Naive thymus-derived CD4-positive, alpha-beta T cell (primary cell): ENCODE data around the gene IFNA4. TPM values are rescaled to one million over a fixed set of nuclear protein-coding genes. Genes with fewer than 3 reads are reported as not detected.
A peak's percentile ranks its signal among the peaks of the same experiment; 100 is the strongest.
"Not testable (repeated sequence)": the region's sequence is repeated elsewhere in the genome, so short reads cannot be mapped to it uniquely, and the experiment has no call there.

Experiments used
- ATAC-seq: fragments of 150-1000 bp; cut with Tn5 transposase; 2 replicates; pipeline ENCODE4 v1.10.0; 2021; ENCODE audit warnings: mild to moderate bottlenecking, moderate library complexity
- CTCF ChIA-PET: fragments of 350-600 bp; sonication (Branson Sonifier 250); formaldehyde crosslinking; loops from one replicate; lab custom pipeline; 2021; ENCODE audit warnings: antibody characterized with exemption; lab: Charles Lee
- POLR2A ChIA-PET: fragments of 350-600 bp; sonication (Branson Sonifier 250); formaldehyde crosslinking; loops from one replicate; lab custom pipeline; 2021; ENCODE audit warnings: antibody characterized with exemption, inconsistent platforms; lab: Charles Lee
- DNase-seq, 9 donors: peaks; one replicate each; pipeline versions ENCODE4 v3.0.0 to v3.0.0-alpha.2; 2020 to 2022; ENCODE audit warnings: mixed read lengths in 1 of 9
- H3K27ac ChIP-seq: one replicate; pipeline ENCODE4 v1.7.0; 2013; ENCODE audit warnings: mild to moderate bottlenecking, low read depth, low read length, moderate library complexity
- H3K27me3 ChIP-seq, 2 donors: one replicate each; pipeline ENCODE4 v1.7.0; 2013; ENCODE audit warnings: low read length in 2 of 2, mild to moderate bottlenecking in 2 of 2, moderate library complexity in 2 of 2; ENCODE audit not compliant: control insufficient read depth in 2 of 2, insufficient read depth in 2 of 2
- H3K36me3 ChIP-seq, 3 experiments: 1 replicate in 2 of 3; 2 replicates in 1 of 3; pipeline ENCODE4 v1.7.0; 2013; ENCODE audit warnings: low read length in 3 of 3, mild to moderate bottlenecking in 3 of 3, moderate library complexity in 1 of 3; ENCODE audit not compliant: insufficient read depth in 3 of 3, control insufficient read depth in 2 of 3
- H3K4me1 ChIP-seq, 2 donors: one replicate each; pipeline ENCODE4 v1.7.0; 2013; ENCODE audit warnings: low read length in 2 of 2, mild to moderate bottlenecking in 2 of 2, moderate library complexity in 1 of 2; ENCODE audit not compliant: control insufficient read depth in 2 of 2, insufficient read depth in 2 of 2
- H3K4me3 ChIP-seq: 2 replicates; pipeline ENCODE4 v1.7.0; 2013; ENCODE audit warnings: mild to moderate bottlenecking, low read length
- H3K9me3 ChIP-seq, 3 experiments: 1 replicate in 2 of 3; 2 replicates in 1 of 3; pipeline ENCODE4 v1.7.0; 2013; ENCODE audit warnings: low read length in 3 of 3; ENCODE audit not compliant: control insufficient read depth in 2 of 3
- H3K27ac Mint-ChIP-seq, 9 donors: one replicate each; pipeline ENCODE4 v1.8.0; 2020 to 2022; ENCODE audit warnings: mixed read lengths in 9 of 9, mild to moderate bottlenecking in 8 of 9, moderate library complexity in 5 of 9, inconsistent platforms in 2 of 9
- H3K27me3 Mint-ChIP-seq, 5 donors: one replicate each; pipeline ENCODE4 v1.8.0; 2021 to 2022; ENCODE audit warnings: mixed read lengths in 5 of 5, mild to moderate bottlenecking in 1 of 5
- H3K36me3 Mint-ChIP-seq, 5 donors: one replicate each; pipeline ENCODE4 v1.8.0; 2020 to 2022; ENCODE audit warnings: mixed read lengths in 5 of 5, mild to moderate bottlenecking in 3 of 5, inconsistent platforms in 1 of 5
- H3K4me1 Mint-ChIP-seq, 7 donors: one replicate each; pipeline ENCODE4 v1.8.0; 2020 to 2022; ENCODE audit warnings: mixed read lengths in 7 of 7, mild to moderate bottlenecking in 3 of 7, inconsistent platforms in 1 of 7
- H3K4me3 Mint-ChIP-seq, 10 donors: one replicate each; pipeline ENCODE4 v1.8.0; 2020 to 2022; ENCODE audit warnings: mild to moderate bottlenecking in 10 of 10, mixed read lengths in 10 of 10, moderate library complexity in 6 of 10, inconsistent platforms in 2 of 10
- H3K9me3 Mint-ChIP-seq, 11 donors: one replicate each; pipeline ENCODE4 v1.8.0; 2020 to 2022; ENCODE audit warnings: mixed read lengths in 11 of 11, mild to moderate bottlenecking in 4 of 11, inconsistent platforms in 1 of 11, moderate library complexity in 1 of 11
- intact Hi-C, 2 donors: fragments of 100-400 bp; cut with micrococcal nuclease; formaldehyde crosslinking; loops; one replicate each; pipeline ENCODE4 v1.15.1; 2023
- polyA plus RNA-seq, 2 donors: library from polyadenylated mRNA; unstranded; fragments of 300-500 nt; fragmentation: Illumina TruSeq; gene quantifications; one replicate each; pipeline ENCODE4 v1.2.3, GENCODE V29; 2021
- total RNA-seq, 6 experiments: library from RNA in 5 of 6; stranded (reverse) in 5 of 6; gene quantifications; 1 replicate in 5 of 6; 2 replicates in 1 of 6; pipeline ENCODE4 v1.2.3 and lab custom pipeline; 2021 to 2026

The IFNA4 gene
- total and polyA plus RNA-seq, 7 experiments from 2014 or later = not detected

GRCh38 chr9:21217211-21217610 lies 29.8 kb upstream of the IFNA4 start, which contains the start of gene IFNA16:
Gene IFNA16 (minus strand): TSS chr9:21217311. CDS start chr9:21217305, 6 bp downstream.
- H3K4me3 Mint-ChIP-seq, H3K4me1 Mint-ChIP-seq, intact Hi-C loops, H3K4me3 ChIP-seq, H3K27ac ChIP-seq, H3K9me3 Mint-ChIP-seq, H3K36me3 Mint-ChIP-seq, H3K36me3 ChIP-seq, ATAC-seq, H3K27ac Mint-ChIP-seq, CTCF ChIA-PET, H3K27me3 ChIP-seq, POLR2A ChIA-PET, H3K4me1 ChIP-seq, H3K9me3 ChIP-seq, DNase-seq: not testable (repeated sequence)
- H3K27me3 Mint-ChIP-seq = peaks cover 33 to 60% (median 45%) of the 10 kb centered on the region in 5 donors

DNA sequence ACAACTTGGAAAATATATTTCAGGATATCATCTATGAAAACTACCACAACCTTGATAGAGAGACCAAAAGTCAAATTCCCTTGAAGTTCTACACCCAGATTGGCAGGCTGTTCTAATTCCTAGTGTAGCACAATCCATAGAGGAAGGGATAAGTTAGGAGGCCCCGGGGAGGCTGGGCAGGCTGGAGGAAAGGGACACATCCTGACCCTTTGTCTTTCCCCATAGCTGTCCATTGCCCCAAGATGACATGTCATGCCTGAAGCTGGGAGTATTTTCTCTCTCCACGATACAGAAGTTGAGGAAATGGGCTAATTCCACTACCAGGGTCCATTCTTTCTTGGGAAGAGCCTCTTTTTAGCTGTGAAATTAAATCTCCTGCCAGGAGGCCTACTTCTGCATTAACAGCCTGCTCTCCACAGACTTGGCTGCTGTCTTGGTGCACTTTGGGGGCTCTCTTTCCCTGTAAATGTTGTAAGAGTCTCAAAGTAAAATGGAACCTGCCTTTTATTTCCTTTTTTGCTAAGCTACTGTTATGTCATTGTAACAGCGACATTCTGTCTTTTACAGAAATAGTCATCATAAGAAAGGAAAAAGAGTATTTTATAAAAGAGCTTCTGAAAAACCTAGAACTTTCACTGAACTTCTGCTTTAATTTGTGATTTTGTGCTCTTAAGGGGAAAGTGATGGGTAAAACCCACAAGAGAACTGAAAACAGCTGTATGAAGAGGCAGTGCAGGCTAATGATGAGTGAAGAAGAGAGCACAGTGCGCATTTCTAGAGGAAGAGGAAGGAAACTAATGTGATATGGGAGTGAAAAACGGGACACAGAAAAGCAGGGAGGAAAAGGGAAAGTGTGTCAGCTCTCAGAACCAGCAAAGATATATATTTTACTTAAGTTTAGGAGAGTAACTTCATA lies 26.3 kb upstream of the IFNA4 start:
- ATAC-seq = peak; percentile 51
- intact Hi-C loops = loop anchor here in 1 of 2 donors (1.0 kb wide), 1 partner anchor 576 kb away; no protein-coding TSS in a partner anchor

DNA sequence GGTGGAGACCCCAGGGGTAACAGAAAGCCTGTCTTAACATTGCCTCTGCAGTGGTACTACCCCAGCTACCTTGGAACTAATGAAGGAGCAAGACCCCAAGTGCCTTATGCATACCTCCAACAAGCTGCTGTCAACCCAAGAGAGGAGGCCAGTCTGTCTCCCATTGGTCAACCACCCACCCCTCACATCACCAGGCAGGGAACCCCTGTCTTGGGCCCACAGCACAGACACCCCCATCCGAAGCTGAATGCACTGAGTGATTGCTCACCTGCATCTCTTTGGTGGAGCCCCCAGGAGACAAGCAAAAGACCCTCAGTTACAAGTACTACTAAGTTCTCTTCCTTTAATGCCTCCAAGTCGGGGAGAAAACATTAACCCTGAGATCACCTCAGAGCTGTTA lies 24.8 kb upstream of the IFNA4 start:
- H3K9me3 ChIP-seq, H3K27me3 ChIP-seq, H3K4me1 Mint-ChIP-seq, H3K36me3 ChIP-seq, intact Hi-C loops, H3K9me3 Mint-ChIP-seq, DNase-seq, H3K4me3 ChIP-seq, H3K27ac Mint-ChIP-seq, CTCF ChIA-PET, H3K4me3 Mint-ChIP-seq, POLR2A ChIA-PET, ATAC-seq, H3K4me1 ChIP-seq, H3K27ac ChIP-seq, H3K36me3 Mint-ChIP-seq: not testable (repeated sequence)
- H3K27me3 Mint-ChIP-seq = peaks cover 6 to 29% (median 16%) of the 10 kb centered on the region in 5 donors

More for the DNA sequence above, 26.3 kb upstream of the IFNA4 start:
- CTCF ChIA-PET = interaction anchor here (0.6 to 0.8 kb wide), 4 partner anchors 18 to 575 kb away, joined by 3 to 4 read pairs (median 3); no protein-coding TSS in a partner anchor
- POLR2A ChIA-PET, H3K9me3 Mint-ChIP-seq, H3K27me3 ChIP-seq, H3K4me1 ChIP-seq, H3K9me3 ChIP-seq, H3K36me3 ChIP-seq, H3K4me1 Mint-ChIP-seq, H3K36me3 Mint-ChIP-seq, H3K27ac ChIP-seq, H3K4me3 ChIP-seq: not testable (repeated sequence)
- Mint-ChIP-seq H3K4me3 (peak overlapping the region in 7 of 10 donors; percentile 35 to 66 (median 58)), H3K27ac (peak overlapping the region in 2 of 9 donors; percentile 13 to 66), H3K27me3 (peaks cover 6 to 38% (median 19%) of the 10 kb centered on the region in 5 donors)
- peak in 2 of 9 donors; percentile 9 to 28 for DNase-seq

GRCh38 chr9:21210782-21211181 lies 23.4 kb upstream of the IFNA4 start:
- H3K36me3 Mint-ChIP-seq, H3K36me3 ChIP-seq, H3K4me3 ChIP-seq, ATAC-seq, H3K9me3 ChIP-seq, H3K4me1 Mint-ChIP-seq, H3K27ac ChIP-seq, DNase-seq, intact Hi-C loops, H3K9me3 Mint-ChIP-seq, H3K27me3 ChIP-seq, H3K4me1 ChIP-seq, H3K4me3 Mint-ChIP-seq, H3K27ac Mint-ChIP-seq, POLR2A ChIA-PET: not testable (repeated sequence)
- H3K27me3 Mint-ChIP-seq = peaks cover 4 to 22% (median 10%) of the 10 kb centered on the region in 5 donors
- CTCF ChIA-PET = interaction anchor here (0.7 kb wide), 1 partner anchor 41 kb away, joined by 3 read pairs; no protein-coding TSS in a partner anchor

DNA sequence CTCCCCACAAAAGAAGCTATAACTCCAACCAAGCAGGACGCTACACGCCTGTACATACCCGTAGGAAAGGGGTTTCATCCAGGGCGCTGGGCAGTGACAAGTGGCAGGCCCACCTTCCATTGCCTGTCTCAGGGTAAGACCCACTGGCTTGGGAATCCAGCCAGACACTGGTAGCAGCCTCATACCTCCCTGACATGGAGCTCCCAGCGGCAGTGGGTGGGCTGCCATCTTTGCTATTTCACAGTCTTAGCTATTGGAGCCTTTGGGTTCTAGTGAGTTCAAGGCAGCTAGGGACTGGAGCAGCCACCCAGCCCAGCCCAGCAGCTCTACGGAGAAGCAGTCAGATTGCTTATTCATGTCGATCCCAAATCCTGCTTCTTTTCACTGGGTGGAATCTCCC lies 22.9 kb upstream of the IFNA4 start:
- Histone ChIP-seq H3K4me3 (no peak overlapping the region), H3K4me1 (no peaks in the 10 kb centered on the region), H3K27ac (no peak overlapping the region), H3K9me3 (no peaks in the 10 kb centered on the region), H3K36me3 (no peaks in the 10 kb centered on the region), H3K27me3 (no peaks in the 10 kb centered on the region)
- peaks cover 5 to 22% (median 6%) of the 10 kb centered on the region in 5 donors for H3K27me3 Mint-ChIP-seq
- H3K36me3 Mint-ChIP-seq = no peaks in the 10 kb centered on the region
- DNase-seq (no peak), ATAC-seq (no peak)
- no peak overlapping the region for H3K4me3 Mint-ChIP-seq
- ChIA-PET CTCF (interaction anchor here (0.7 kb wide), 1 partner anchor 42 kb away, joined by 3 read pairs; no protein-coding TSS in a partner anchor), POLR2A (no interaction called here)
- H3K27ac Mint-ChIP-seq = no peak overlapping the region
- peaks cover 0 to 4% (median 0%) of the 10 kb centered on the region in 11 donors for H3K9me3 Mint-ChIP-seq
- H3K4me1 Mint-ChIP-seq = peaks cover 0 to 5% (median 3%) of the 10 kb centered on the region in 7 donors
- intact Hi-C loops = no loop called here

DNA sequence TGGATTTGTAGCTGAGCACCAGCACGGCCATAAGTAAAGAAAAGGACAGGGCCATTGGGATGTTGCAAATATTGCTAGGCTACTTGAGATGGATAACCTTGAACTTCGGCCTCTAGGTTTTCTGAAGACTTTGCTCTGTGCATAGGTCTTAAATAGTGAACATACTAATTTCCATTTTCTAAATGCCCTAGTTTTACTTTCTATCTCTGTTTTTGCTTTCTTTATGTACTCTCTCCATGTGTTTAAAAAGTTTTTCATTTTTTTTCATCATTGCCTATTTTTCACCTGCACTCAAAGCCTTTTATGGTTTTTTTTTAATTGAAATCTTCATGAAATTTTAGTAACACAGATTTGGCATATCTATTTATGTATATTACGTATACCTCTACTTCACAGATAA lies 19.7 kb upstream of the IFNA4 start, which contains the start of gene IFNA10:
Gene IFNA10, minus strand, starts transcription at position 101 of the 400 bp plus-strand sequence. Its CDS starts 46 bp downstream, at position 55.
- H3K9me3 Mint-ChIP-seq, H3K36me3 Mint-ChIP-seq, H3K9me3 ChIP-seq, H3K4me3 ChIP-seq, POLR2A ChIA-PET, H3K36me3 ChIP-seq, DNase-seq, H3K27ac Mint-ChIP-seq, H3K27me3 ChIP-seq, H3K4me1 ChIP-seq, H3K4me1 Mint-ChIP-seq, ATAC-seq, intact Hi-C loops, H3K27ac ChIP-seq, H3K4me3 Mint-ChIP-seq, CTCF ChIA-PET: not testable (repeated sequence)
- peaks cover 4 to 27% (median 10%) of the 10 kb centered on the region in 5 donors for H3K27me3 Mint-ChIP-seq
